ENCODE results near the gene JUP.

Gene JUP

GRCh38 chr17:41750862-41751261, 35.6 kb downstream of the JUP start:
- DNase-seq: no peak

- DNase-seq: no peak
These were observed 38.2 kb downstream of the JUP start for GRCh38 chr17:41748275-41748674.

- DNase-seq: no peak
These were observed 44.8 kb downstream of the JUP start for GRCh38 chr17:41741709-41742108.

GRCh38 chr17:41740506-41740905, 46.0 kb downstream of the JUP start:
- no peak for DNase-seq

- no peak for DNase-seq
These were observed 46.7 kb downstream of the JUP start for GRCh38 chr17:41739661-41740352.

GRCh38 chr17:41738801-41739112, 47.8 kb downstream of the JUP start:
- no peak for DNase-seq

- peak; percentile 80 for DNase-seq
These were observed 48.3 kb downstream of the JUP start for GRCh38 chr17:41738077-41738800.

- no peak for DNase-seq
These were observed 48.9 kb downstream of the JUP start for GRCh38 chr17:41737680-41738023.

- no peak for DNase-seq
These were observed 49.4 kb downstream of the JUP start for GRCh38 chr17:41736983-41737679.

GRCh38 chr17:41735744-41736143, 50.8 kb downstream of the JUP start:
- DNase-seq: no peak

GRCh38 chr17:41734949-41735313, 51.6 kb downstream of the JUP start:
- no peak for DNase-seq

GRCh38 chr17:41734139-41734948, 52.2 kb downstream of the JUP start, which contains the start of gene HAP1:
Gene HAP1 (minus strand): TSS chr17:41734643. CDS start chr17:41734634, 9 bp downstream.
- no peak for DNase-seq

- no peak for DNase-seq
These were observed 53.0 kb downstream of the JUP start for GRCh38 chr17:41733348-41734138.

- DNase-seq: no peak
These were observed 54.7 kb downstream of the JUP start for GRCh38 chr17:41731836-41732235.

- no peak for DNase-seq
These were observed 56.0 kb downstream of the JUP start for GRCh38 chr17:41730479-41730878.

GRCh38 chr17:41728056-41728455, 58.5 kb downstream of the JUP start:
- no peak for DNase-seq

- no peak for DNase-seq
These were observed 61.4 kb downstream of the JUP start for GRCh38 chr17:41725134-41725533.

- no peak for DNase-seq
These were observed 61.9 kb downstream of the JUP start for GRCh38 chr17:41724476-41725050.

- DNase-seq: no peak
These were observed 62.6 kb downstream of the JUP start for GRCh38 chr17:41723801-41724475.

- DNase-seq: no peak
These were observed 64.3 kb downstream of the JUP start for GRCh38 chr17:41722231-41722630.

- no peak for DNase-seq
These were observed 68.2 kb downstream of the JUP start for GRCh38 chr17:41718287-41718645.
